K562 (cell line): ENCODE data around the gene NACC1. TPM values are rescaled to one million over a fixed set of nuclear protein-coding genes. Genes with fewer than 3 reads are reported as not detected.

Source experiments
- BMI1 ChIP-seq: fragments of 150-350 bp; IDR thresholded peaks from 2 replicates; pipeline ENCODE4 v1.6.1; 2014; ENCODE audit warnings: low read length
- CAMTA2 ChIP-seq: fragments of 250-450 bp; sonication (Bioruptor Pico); conservative IDR thresholded peaks from 2 replicates; pipeline ENCODE4 v1.5.1; 2022
- HDAC6 ChIP-seq: IDR thresholded peaks from 2 replicates; pipeline ENCODE4 v1.6.1; 2012; ENCODE audit warnings: low read depth, mild to moderate bottlenecking, control low read depth, inconsistent platforms, low read length, moderate library complexity
- ILK ChIP-seq: fragments of 450-650 bp; IDR thresholded peaks from 2 replicates; pipeline ENCODE4 v1.6.1; 2016; ENCODE audit warnings: missing genetic modification characterization, low read depth, mild to moderate bottlenecking, missing compliant biosample characterization, moderate library complexity, borderline replicate concordance
- JUND ChIP-seq, 2 experiments: IDR thresholded peaks; 2 replicates in 1 of 2; 3 replicates in 1 of 2; pipeline ENCODE4 v1.6.1; 2011; ENCODE audit warnings: borderline replicate concordance in 2 of 2, low read depth in 2 of 2, low read length in 2 of 2, improper control_type of control experiment in 1 of 2, missing biosample characterization in 1 of 2, missing genetic modification characterization in 1 of 2, missing genetic modification reagents in 1 of 2
- KHSRP ChIP-seq: fragments of 450-650 bp; IDR thresholded peaks from 2 replicates; pipeline ENCODE4 v1.6.1; 2017
- NFXL1 ChIP-seq: fragments of 450-650 bp; formaldehyde crosslinking; IDR thresholded peaks from 2 replicates; pipeline ENCODE4 v1.4.0; 2021; ENCODE audit warnings: mild to moderate bottlenecking
- NR3C1 ChIP-seq: sonication (generic); formaldehyde crosslinking; IDR thresholded peaks from 2 replicates; pipeline ENCODE4 v1.8.1; 2022; ENCODE audit warnings: missing genetic modification reagents
- RB1 ChIP-seq: fragments of 450-650 bp; IDR thresholded peaks from 2 replicates; pipeline ENCODE4 v1.6.1; 2017; ENCODE audit warnings: low read depth, mild to moderate bottlenecking
- RBFOX2 ChIP-seq: fragments of 200-400 bp; formaldehyde crosslinking; IDR thresholded peaks from 2 replicates; pipeline ENCODE4 v1.6.1; 2017; ENCODE audit warnings: low read depth, mild to moderate bottlenecking, low read length, moderate library complexity
- RFX5 ChIP-seq: IDR thresholded peaks from 2 replicates; pipeline ENCODE4 v1.6.1; 2011; ENCODE audit warnings: low read depth, mild to moderate bottlenecking, improper control_type of control experiment, low read length
- RUNX1 ChIP-seq: sonication (generic); IDR thresholded peaks from 2 replicates; pipeline ENCODE4 v1.6.1; 2016; ENCODE audit warnings: antibody characterized with exemption, low read depth
- SMAD2 ChIP-seq: fragments of 150-350 bp; IDR thresholded peaks from 2 replicates; pipeline ENCODE4 v1.6.1; 2014; ENCODE audit warnings: low read depth, mild to moderate bottlenecking, low read length
- TEAD1 ChIP-seq, 2 experiments: fragments of 450-650 bp in 1 of 2; sonication (generic) in 1 of 2; formaldehyde crosslinking; IDR thresholded peaks; 2 replicates each; pipeline versions ENCODE4 v1.4.0 to v1.8.0; 2020 to 2022; ENCODE audit warnings: mild to moderate bottlenecking in 2 of 2, missing genetic modification reagents in 1 of 2
- THRAP3 ChIP-seq: fragments of 450-650 bp; IDR thresholded peaks from 2 replicates; pipeline ENCODE4 v1.6.1; 2016; ENCODE audit warnings: mild to moderate bottlenecking, inconsistent platforms, borderline replicate concordance
- TRIM24 ChIP-seq, 2 experiments: fragments of 450-650 bp; IDR thresholded peaks; 2 replicates each; pipeline ENCODE4 v1.6.1; 2016
- VEZF1 ChIP-seq: fragments of 200-800 bp; sonication (Bioruptor generic); IDR thresholded peaks from 2 replicates; pipeline ENCODE4 v1.6.1; 2017; ENCODE audit warnings: missing genetic modification characterization, missing compliant biosample characterization
- ZNF282 ChIP-seq: sonication (generic); formaldehyde crosslinking; IDR thresholded peaks from 2 replicates; pipeline ENCODE4 v1.8.1; 2023; ENCODE audit warnings: missing genetic modification reagents
- ZNF561 ChIP-seq: fragments of 450-650 bp; formaldehyde crosslinking; conservative IDR thresholded peaks from 2 replicates; pipeline ENCODE4 v1.4.0; 2020; ENCODE audit warnings: mild to moderate bottlenecking, moderate library complexity
- polyA plus RNA-seq, 8 experiments: library from polyadenylated mRNA; depleted of rRNA in 4 of 8; stranded (reverse) in 5 of 8; unstranded in 3 of 8; fragments of >200 nt; fragmentation: Nextera tagmentation in 2 of 8; fragmentation: Illumina TruSeq in 1 of 8; extraction: Ambion mirVana in 2 of 8; extraction: Trizol in 1 of 8; gene quantifications; 2 replicates each; pipeline versions ENCODE4 v1.2.1 to v1.2.3, GENCODE V29; 2011 to 2014; ENCODE audit warnings: inconsistent platforms in 1 of 8, missing spikeins in 1 of 8
- total RNA-seq, 7 experiments: library from RNA; depleted of rRNA in 6 of 7; stranded (reverse); fragments of >200 nt in 6 of 7; fragmentation: Illumina TruSeq in 2 of 7; extraction: Trizol in 2 of 7; gene quantifications; 2 replicates each; pipeline versions ENCODE4 v1.2.1 to v1.2.3, GENCODE V29; 2011 to 2021; ENCODE audit warnings: low replicate concordance in 1 of 7
- TF ChIP-seq, protein P1 (sequence below): fragments of 250-450 bp; sonication (Bioruptor Pico); IDR thresholded peaks from 2 replicates; pipeline ENCODE4 v1.8.0; 2022; ENCODE audit warnings: inconsistent platforms
- TF ChIP-seq, protein P2 (sequence below): sonication (generic); formaldehyde crosslinking; IDR thresholded peaks from 2 replicates; pipeline ENCODE4 v1.8.0; 2022; ENCODE audit warnings: mild to moderate bottlenecking, low read depth, missing genetic modification reagents
- TF ChIP-seq, protein P3 (sequence below): fragments of 450-650 bp; IDR thresholded peaks from 2 replicates; pipeline ENCODE4 v1.6.1; 2016
- TF ChIP-seq, protein P4 (sequence below): IDR thresholded peaks from 2 replicates; pipeline ENCODE4 v1.6.1; 2011; ENCODE audit not compliant: insufficient read length; ENCODE audit errors: extremely low read depth

Gene NACC1
- total and polyA plus RNA-seq, 9 of the 15 experiments (the other 6 are each of a cell fraction or from before 2014, with no cell fraction given) = 0.04 to 96.6 (median 25.8) TPM

DNA sequence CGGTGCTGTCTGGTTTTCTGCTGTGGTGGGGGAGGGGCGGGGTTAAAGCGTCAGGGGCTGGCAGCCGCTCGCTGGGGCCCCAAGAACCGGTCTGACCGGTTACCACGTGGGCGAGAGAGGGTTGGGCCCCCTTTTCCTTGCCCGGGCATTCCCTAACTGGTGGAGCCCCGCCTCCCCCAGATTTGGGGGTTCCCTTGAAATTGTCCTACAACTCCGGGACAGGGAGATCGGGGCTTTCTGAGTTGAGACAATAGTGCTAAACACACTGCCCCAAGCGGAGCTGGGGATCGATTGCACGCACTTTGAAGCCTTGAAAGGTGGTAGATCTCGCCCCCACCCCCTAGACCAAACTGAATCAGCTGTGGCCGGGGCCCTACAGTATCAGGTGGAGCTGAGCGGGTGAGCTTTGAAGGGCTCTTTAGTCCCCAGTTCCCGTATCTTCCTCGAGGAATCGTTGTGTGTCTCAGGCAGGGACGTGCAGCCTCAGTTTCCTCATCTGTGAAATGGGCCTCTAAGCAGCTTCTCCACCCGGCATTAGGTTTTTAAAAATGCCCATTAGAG, 36.9 kb downstream of the NACC1 start (continued):
- TF ChIP-seq, protein P1, sequence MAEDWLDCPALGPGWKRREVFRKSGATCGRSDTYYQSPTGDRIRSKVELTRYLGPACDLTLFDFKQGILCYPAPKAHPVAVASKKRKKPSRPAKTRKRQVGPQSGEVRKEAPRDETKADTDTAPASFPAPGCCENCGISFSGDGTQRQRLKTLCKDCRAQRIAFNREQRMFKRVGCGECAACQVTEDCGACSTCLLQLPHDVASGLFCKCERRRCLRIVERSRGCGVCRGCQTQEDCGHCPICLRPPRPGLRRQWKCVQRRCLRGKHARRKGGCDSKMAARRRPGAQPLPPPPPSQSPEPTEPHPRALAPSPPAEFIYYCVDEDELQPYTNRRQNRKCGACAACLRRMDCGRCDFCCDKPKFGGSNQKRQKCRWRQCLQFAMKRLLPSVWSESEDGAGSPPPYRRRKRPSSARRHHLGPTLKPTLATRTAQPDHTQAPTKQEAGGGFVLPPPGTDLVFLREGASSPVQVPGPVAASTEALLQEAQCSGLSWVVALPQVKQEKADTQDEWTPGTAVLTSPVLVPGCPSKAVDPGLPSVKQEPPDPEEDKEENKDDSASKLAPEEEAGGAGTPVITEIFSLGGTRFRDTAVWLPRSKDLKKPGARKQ (CRISPR knock-in tag) = no peak
- TF ChIP-seq RUNX1 (no peak), KHSRP (peak; percentile 28; the same call in 1 of the 2 replicates), RBFOX2 (peak; percentile 80), BMI1 (no peak), NR3C1 (CRISPR knock-in tag) (0 out of 2 replicates have a peak, but pooled peaks have one; percentile 4), TEAD1 (CRISPR knock-in tag; IDR thresholded peaks at IDR 0.05) (0 out of 4 replicates have a peak, but pooled peaks have one; percentile 3 to 10), SMAD2 (no peak), THRAP3 (no peak), ZNF561 (no peak), TRIM24 (IDR thresholded peaks at IDR 0.05) (no peak; a peak in 1 of 4 replicates), RFX5 (no peak), ILK (tag) (no peak), ZNF282 (CRISPR knock-in tag) (no peak), VEZF1 (no peak), JUND (IDR thresholded peaks at IDR 0.05; ENCODE audit: borderline replicate concordance, low read depth, low read length) (no peak), JUND (tag; IDR thresholded peaks at IDR 0.05; ENCODE audit: borderline replicate concordance, low read depth, low read length) (no peak), CAMTA2 (CRISPR knock-in tag) (no peak), RB1 (no peak), HDAC6 (no peak), NFXL1 (CRISPR knock-in tag) (0 out of 2 replicates have a peak, but pooled peaks have one; percentile 47)
- TF ChIP-seq, protein P2, sequence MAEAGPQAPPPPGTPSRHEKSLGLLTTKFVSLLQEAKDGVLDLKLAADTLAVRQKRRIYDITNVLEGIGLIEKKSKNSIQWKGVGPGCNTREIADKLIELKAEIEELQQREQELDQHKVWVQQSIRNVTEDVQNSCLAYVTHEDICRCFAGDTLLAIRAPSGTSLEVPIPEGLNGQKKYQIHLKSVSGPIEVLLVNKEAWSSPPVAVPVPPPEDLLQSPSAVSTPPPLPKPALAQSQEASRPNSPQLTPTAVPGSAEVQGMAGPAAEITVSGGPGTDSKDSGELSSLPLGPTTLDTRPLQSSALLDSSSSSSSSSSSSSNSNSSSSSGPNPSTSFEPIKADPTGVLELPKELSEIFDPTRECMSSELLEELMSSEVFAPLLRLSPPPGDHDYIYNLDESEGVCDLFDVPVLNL (CRISPR knock-in tag) = no peak
- TF ChIP-seq, protein P3, sequence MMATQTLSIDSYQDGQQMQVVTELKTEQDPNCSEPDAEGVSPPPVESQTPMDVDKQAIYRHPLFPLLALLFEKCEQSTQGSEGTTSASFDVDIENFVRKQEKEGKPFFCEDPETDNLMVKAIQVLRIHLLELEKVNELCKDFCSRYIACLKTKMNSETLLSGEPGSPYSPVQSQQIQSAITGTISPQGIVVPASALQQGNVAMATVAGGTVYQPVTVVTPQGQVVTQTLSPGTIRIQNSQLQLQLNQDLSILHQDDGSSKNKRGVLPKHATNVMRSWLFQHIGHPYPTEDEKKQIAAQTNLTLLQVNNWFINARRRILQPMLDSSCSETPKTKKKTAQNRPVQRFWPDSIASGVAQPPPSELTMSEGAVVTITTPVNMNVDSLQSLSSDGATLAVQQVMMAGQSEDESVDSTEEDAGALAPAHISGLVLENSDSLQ = no peak
- TF ChIP-seq, protein P4, sequence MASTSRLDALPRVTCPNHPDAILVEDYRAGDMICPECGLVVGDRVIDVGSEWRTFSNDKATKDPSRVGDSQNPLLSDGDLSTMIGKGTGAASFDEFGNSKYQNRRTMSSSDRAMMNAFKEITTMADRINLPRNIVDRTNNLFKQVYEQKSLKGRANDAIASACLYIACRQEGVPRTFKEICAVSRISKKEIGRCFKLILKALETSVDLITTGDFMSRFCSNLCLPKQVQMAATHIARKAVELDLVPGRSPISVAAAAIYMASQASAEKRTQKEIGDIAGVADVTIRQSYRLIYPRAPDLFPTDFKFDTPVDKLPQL = no peak
